ENCODE measurements around the gene PPFIBP1. TPM values are rescaled to one million over a fixed set of nuclear protein-coding genes. Genes with fewer than 3 reads are reported as not detected.
"Not testable (repeated sequence)": the region's sequence is repeated elsewhere in the genome, so short reads cannot be mapped to it uniquely, and the experiment has no call there.

Gene PPFIBP1
- total RNA-seq, 1 donor from 2014 or later, result 31.1 TPM

DNA sequence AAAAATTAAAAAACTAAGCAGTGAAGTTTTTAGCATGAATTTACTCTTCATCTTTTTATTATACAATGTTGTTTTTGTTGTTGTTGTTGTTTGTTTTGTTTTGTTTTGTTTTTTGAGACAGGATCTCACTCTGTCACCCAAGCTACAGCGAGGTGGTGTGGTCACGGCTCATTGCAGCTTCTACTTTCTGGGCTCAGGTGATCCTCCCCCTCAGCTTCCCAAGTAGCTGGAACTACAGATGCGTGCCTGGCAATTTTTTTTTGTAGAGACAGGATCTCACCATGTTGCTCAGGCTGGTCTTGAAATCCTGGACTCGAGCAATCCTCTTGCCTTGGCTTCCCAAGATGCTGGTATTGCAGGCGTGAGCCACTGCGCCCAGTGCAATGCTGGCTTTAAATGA lies 11.3 kb downstream of the PPFIBP1 start:
- DNase-seq (ENCODE audit: low read depth) (no peak), FAIRE-seq (no peak)
- no peak for TF ChIP-seq CTCF (IDR thresholded peaks at IDR 0.05; ENCODE audit: insufficient read depth, low read length, severe bottlenecking)
- Histone ChIP-seq H3K36me3 (ENCODE audit: control insufficient read depth, insufficient read depth, low read length) (peaks cover 2% of the 10 kb centered on the region), H3K27me3 (ENCODE audit: control insufficient read depth, insufficient read depth, low read length) (no peaks in the 10 kb centered on the region), H3K4me3 (ENCODE audit: low read depth, low read length) (no peak overlapping the region)

GRCh38 chr12:27537855-27538675 lies 14.1 kb downstream of the PPFIBP1 start:
- no peak for TF ChIP-seq CTCF (IDR thresholded peaks at IDR 0.05; ENCODE audit: insufficient read depth, low read length, severe bottlenecking)
- FAIRE-seq (no peak), DNase-seq (ENCODE audit: low read depth) (no peak)
- H3K27me3 ChIP-seq (ENCODE audit: control insufficient read depth, insufficient read depth, low read length), result no peaks in the 10 kb centered on the region
- peaks cover 2% of the 10 kb centered on the region for H3K36me3 ChIP-seq (ENCODE audit: control insufficient read depth, insufficient read depth, low read length)
- H3K4me3 ChIP-seq (ENCODE audit: low read depth, low read length), result no peak overlapping the region

DNA sequence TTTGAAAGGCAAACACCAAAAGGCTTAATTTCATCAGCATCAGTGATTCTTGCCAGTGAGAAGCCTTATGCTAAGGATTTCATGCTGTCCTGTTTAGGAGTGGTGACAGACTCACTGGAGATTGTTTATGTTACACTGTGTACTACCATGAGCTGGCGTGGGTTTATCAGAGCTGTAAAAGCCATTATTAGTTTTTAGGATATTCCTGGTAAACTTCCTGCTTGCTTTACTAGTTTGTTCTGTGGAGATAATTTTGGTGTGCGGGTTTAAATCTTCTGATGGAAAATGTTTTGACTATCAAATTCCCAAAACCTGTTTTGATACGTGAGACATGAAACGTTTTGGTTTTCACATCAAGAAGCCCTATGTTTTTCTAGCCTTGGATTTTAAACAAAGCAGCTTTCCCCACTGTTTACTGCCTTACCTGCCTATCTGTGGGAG lies 15.2 kb downstream of the PPFIBP1 start:
- no peak for TF ChIP-seq CTCF (IDR thresholded peaks at IDR 0.05; ENCODE audit: insufficient read depth, low read length, severe bottlenecking)
- Histone ChIP-seq H3K36me3 (ENCODE audit: control insufficient read depth, insufficient read depth, low read length) (peaks cover 2% of the 10 kb centered on the region), H3K27me3 (ENCODE audit: control insufficient read depth, insufficient read depth, low read length) (no peaks in the 10 kb centered on the region), H3K4me3 (ENCODE audit: low read depth, low read length) (no peak overlapping the region)
- DNase-seq (ENCODE audit: low read depth) (no peak), FAIRE-seq (no peak)

DNA sequence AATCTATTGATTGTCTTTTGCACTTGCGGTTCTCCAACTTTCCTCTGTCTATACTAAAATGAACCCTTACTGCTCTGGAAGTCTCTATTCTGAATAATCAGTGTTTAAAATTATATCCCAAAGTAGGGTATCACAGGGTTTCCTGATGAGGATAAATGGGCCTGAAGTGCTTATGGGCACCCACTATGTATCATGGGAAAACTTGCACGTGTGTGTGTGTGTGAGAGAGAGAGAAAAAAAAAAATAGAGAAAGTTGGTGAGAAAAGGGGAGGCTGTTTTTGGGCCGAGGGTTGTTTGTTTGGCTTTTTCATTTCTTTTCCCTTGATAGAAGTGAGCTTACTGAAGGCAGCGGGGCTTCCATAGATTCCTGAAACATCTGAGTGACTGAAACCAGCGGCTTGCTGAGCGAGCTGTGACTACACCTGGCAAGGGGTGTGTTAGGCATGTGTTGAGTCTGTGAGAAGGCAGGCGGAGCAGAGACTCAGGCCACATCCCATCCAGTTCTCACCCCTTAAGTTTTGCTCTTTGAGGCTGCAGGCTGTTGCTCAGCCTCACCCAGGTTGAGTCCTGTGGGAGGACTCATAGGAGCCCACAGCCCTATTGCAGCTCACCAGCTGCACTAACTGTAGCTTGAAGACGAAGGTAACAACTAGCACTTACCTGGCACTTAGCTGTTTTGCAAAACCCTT lies 17.2 kb downstream of the PPFIBP1 start:
- FAIRE-seq (no peak), DNase-seq (ENCODE audit: low read depth) (peak; percentile 74)
- no peak overlapping the region for H3K4me3 ChIP-seq (ENCODE audit: low read depth, low read length)
- no peaks in the 10 kb centered on the region for H3K27me3 ChIP-seq (ENCODE audit: control insufficient read depth, insufficient read depth, low read length)
- H3K36me3 ChIP-seq (ENCODE audit: control insufficient read depth, insufficient read depth, low read length), result peaks cover 2% of the 10 kb centered on the region
- TF ChIP-seq CTCF (IDR thresholded peaks at IDR 0.05; ENCODE audit: insufficient read depth, low read length, severe bottlenecking), result no peak

DNA sequence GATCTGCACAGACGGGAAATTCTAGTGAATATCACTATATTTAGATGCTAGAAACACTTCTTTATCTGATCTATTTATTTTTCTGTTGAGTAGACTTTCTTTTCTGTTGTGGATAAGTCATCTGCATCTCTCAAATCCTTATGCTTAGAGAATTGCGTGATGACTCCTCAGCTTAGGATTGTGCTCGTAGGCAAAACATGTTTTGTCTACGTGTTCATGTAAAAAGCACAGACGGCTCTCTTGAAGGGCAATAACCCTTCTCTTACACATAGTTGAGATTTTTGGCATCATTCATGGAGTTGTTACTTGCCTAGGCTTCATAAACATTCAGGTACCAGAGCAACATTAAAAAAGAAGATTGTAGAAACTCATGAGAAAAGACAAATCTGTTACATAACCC lies 18.6 kb downstream of the PPFIBP1 start:
- Histone ChIP-seq H3K27me3 (ENCODE audit: control insufficient read depth, insufficient read depth, low read length) (no peaks in the 10 kb centered on the region), H3K36me3 (ENCODE audit: control insufficient read depth, insufficient read depth, low read length) (no peaks in the 10 kb centered on the region), H3K4me3 (ENCODE audit: low read depth, low read length) (no peak overlapping the region)
- FAIRE-seq, result no peak
- peak; percentile 93 for DNase-seq (ENCODE audit: low read depth)
- TF ChIP-seq CTCF (IDR thresholded peaks at IDR 0.05; ENCODE audit: insufficient read depth, low read length, severe bottlenecking), result no peak

DNA sequence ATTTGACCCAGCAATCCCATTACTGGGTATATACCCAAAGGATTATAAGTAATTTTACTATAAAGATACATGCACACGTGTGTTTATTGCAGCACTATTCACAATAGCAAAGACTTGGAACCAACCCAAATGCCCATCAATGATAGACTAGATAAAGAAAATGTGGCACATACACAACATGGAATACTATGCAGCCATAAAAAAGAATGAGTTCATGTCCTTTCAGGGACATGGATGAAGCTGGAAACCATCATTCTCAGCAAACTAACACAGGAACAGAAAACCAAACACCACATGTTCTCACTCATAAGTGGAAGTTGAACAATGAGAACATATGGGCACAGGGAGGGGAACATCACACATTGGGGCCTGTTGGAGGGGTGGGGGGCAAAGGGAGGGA lies 20.9 kb downstream of the PPFIBP1 start:
- not testable (repeated sequence) for H3K4me3 ChIP-seq (ENCODE audit: low read depth, low read length); FAIRE-seq; H3K27me3 ChIP-seq (ENCODE audit: control insufficient read depth, insufficient read depth, low read length); DNase-seq (ENCODE audit: low read depth); H3K36me3 ChIP-seq (ENCODE audit: control insufficient read depth, insufficient read depth, low read length)

Measured in bronchial epithelial cell (primary cell).